ENCODE measurements around the gene TSKU. TPM values are rescaled to one million over a fixed set of nuclear protein-coding genes. Genes with fewer than 3 reads are reported as not detected.

TSKU gene
- total RNA-seq, 2 experiments from 2014 or later = 2.5 TPM

- no peaks in the 10 kb centered on the region for H3K36me3 Mint-ChIP-seq (ENCODE audit: low read depth)
- POLR2A ChIA-PET = no interaction called here
These were observed 53.6 kb downstream of the TSKU start for GRCh38 chr11:76836613-76837291.

GRCh38 chr11:76837696-76838677 is 54.8 kb downstream of the TSKU start:
- ChIA-PET POLR2A (no interaction called here), CTCF (no interaction called here)
- no peaks in the 10 kb centered on the region for H3K9me3 Mint-ChIP-seq (ENCODE audit: insufficient read depth)
- H3K4me1 Mint-ChIP-seq (ENCODE audit: low read depth) = no peaks in the 10 kb centered on the region
- H3K27me3 Mint-ChIP-seq (ENCODE audit: low read depth) = peaks cover 24% of the 10 kb centered on the region
- no peak for DNase-seq
- no peak for ATAC-seq
- H3K36me3 Mint-ChIP-seq (ENCODE audit: low read depth) = no peaks in the 10 kb centered on the region
- H3K27ac Mint-ChIP-seq = no peak overlapping the region
- H3K4me3 Mint-ChIP-seq = no peak overlapping the region

More at GRCh38 chr11:76836613-76837291, 53.6 kb downstream of the TSKU start:
- ATAC-seq (no peak), DNase-seq (no peak)
- Mint-ChIP-seq H3K4me3 (no peak overlapping the region), H3K27ac (no peak overlapping the region), H3K4me1 (ENCODE audit: low read depth) (no peaks in the 10 kb centered on the region), H3K27me3 (ENCODE audit: low read depth) (peaks cover 18% of the 10 kb centered on the region), H3K9me3 (ENCODE audit: insufficient read depth) (no peaks in the 10 kb centered on the region)
- CTCF ChIA-PET = interaction anchor here (1.3 kb wide), 1 partner anchor 27 kb away, joined by 4 read pairs; no protein-coding TSS in a partner anchor

DNA sequence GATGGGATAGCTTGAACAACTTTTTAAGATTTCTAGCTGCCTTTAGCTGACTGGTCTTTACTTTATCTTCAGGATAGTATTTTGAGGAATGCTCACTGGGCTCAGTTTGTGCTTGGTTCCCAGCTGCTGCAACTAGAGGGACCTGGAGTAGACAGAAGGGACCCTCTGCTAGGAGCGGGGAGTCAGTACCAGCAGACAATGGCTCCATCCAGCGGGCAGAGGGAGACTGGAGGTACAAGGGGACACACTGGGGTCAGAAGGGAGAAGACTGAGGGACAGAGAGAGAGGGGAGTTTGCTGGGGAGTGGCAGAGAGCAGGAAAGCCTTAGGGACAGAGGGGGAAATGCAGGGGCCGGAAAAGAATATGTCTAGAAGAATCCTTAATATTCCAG is 55.5 kb downstream of the TSKU start:
- Mint-ChIP-seq H3K36me3 (ENCODE audit: low read depth) (no peaks in the 10 kb centered on the region), H3K4me1 (ENCODE audit: low read depth) (no peaks in the 10 kb centered on the region), H3K27ac (no peak overlapping the region), H3K27me3 (ENCODE audit: low read depth) (peaks cover 25% of the 10 kb centered on the region), H3K4me3 (no peak overlapping the region), H3K9me3 (ENCODE audit: insufficient read depth) (no peaks in the 10 kb centered on the region)
- ChIA-PET CTCF (no interaction called here), POLR2A (no interaction called here)
- DNase-seq (no peak), ATAC-seq (no peak)

GRCh38 chr11:76839311-76839710 is 56.2 kb downstream of the TSKU start:
- no peak overlapping the region for H3K27ac Mint-ChIP-seq
- no peak for ATAC-seq
- ChIA-PET CTCF (no interaction called here), POLR2A (no interaction called here)
- H3K27me3 Mint-ChIP-seq (ENCODE audit: low read depth) = peaks cover 27% of the 10 kb centered on the region
- no peak overlapping the region for H3K4me3 Mint-ChIP-seq
- no peak for DNase-seq
- H3K36me3 Mint-ChIP-seq (ENCODE audit: low read depth) = no peaks in the 10 kb centered on the region
- H3K9me3 Mint-ChIP-seq (ENCODE audit: insufficient read depth) = no peaks in the 10 kb centered on the region
- no peaks in the 10 kb centered on the region for H3K4me1 Mint-ChIP-seq (ENCODE audit: low read depth)

DNA sequence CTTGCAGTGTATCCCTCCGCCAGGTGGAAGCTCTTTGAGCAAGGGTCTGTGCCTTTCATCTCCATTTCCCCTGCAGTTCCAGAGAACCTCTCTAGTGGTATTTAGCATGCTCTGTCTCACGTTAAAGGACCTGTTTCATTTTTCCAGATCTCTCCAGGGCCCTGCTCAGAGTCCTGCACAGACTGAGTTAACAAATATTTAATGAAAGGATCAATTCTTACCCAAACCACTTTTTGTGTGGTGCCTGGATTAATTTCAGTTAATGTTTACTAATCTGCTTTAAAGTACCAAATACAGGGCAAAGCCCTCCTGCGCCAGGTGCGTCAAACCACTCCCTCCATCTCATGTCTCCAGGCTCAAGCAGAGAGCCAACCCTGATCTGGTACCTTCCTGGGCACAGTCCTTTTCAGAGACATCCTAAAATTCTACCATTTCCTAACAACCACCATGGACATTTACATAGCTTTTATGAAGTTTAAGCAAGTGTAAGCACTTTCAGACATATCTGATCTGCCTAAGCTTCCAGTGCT is 58.8 kb downstream of the TSKU start:
- H3K36me3 Mint-ChIP-seq (ENCODE audit: low read depth) = no peaks in the 10 kb centered on the region
- H3K27ac Mint-ChIP-seq = no peak overlapping the region
- no peaks in the 10 kb centered on the region for H3K9me3 Mint-ChIP-seq (ENCODE audit: insufficient read depth)
- no peak overlapping the region for H3K4me3 Mint-ChIP-seq
- DNase-seq (no peak), ATAC-seq (no peak)
- peaks cover 33% of the 10 kb centered on the region for H3K27me3 Mint-ChIP-seq (ENCODE audit: low read depth)
- POLR2A ChIA-PET = no interaction called here
- no peaks in the 10 kb centered on the region for H3K4me1 Mint-ChIP-seq (ENCODE audit: low read depth)
- CTCF ChIA-PET = no interaction called here

GRCh38 chr11:76843907-76844306 is 60.8 kb downstream of the TSKU start:
- no peak for ATAC-seq
- no peaks in the 10 kb centered on the region for H3K36me3 Mint-ChIP-seq (ENCODE audit: low read depth)
- ChIA-PET CTCF (no interaction called here), POLR2A (no interaction called here)
- peaks cover 35% of the 10 kb centered on the region for H3K27me3 Mint-ChIP-seq (ENCODE audit: low read depth)
- no peak overlapping the region for H3K4me3 Mint-ChIP-seq
- H3K4me1 Mint-ChIP-seq (ENCODE audit: low read depth) = no peaks in the 10 kb centered on the region
- DNase-seq = no peak
- no peak overlapping the region for H3K27ac Mint-ChIP-seq
- no peaks in the 10 kb centered on the region for H3K9me3 Mint-ChIP-seq (ENCODE audit: insufficient read depth)

DNA sequence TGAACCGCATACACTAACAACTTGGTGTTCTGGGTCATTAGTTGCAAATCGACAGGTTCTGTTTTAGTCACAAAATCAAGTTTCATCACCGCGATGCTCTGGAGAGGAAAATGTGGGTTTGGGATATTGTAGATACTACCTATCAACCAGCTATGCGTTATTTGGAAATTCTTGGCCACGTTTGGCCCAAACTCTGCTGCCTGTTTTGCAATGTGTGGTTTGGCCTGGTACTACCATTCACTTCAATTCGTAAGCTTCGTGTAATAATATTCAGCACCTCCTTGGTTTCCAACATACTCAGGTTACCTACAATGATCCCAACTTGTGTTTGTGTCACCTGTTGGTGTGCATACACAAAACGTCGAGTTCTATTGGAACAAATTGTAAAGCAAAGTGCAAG is 61.4 kb downstream of the TSKU start:
- DNase-seq (no peak), ATAC-seq (no peak)
- Mint-ChIP-seq H3K9me3 (ENCODE audit: insufficient read depth) (no peaks in the 10 kb centered on the region), H3K4me3 (no peak overlapping the region), H3K27ac (no peak overlapping the region), H3K4me1 (ENCODE audit: low read depth) (no peaks in the 10 kb centered on the region), H3K27me3 (ENCODE audit: low read depth) (peaks cover 34% of the 10 kb centered on the region), H3K36me3 (ENCODE audit: low read depth) (no peaks in the 10 kb centered on the region)
- ChIA-PET POLR2A (no interaction called here), CTCF (no interaction called here)

GRCh38 chr11:76845069-76845468 is 61.9 kb downstream of the TSKU start:
- no peak overlapping the region for H3K27ac Mint-ChIP-seq
- ChIA-PET POLR2A (no interaction called here), CTCF (no interaction called here)
- no peak for DNase-seq
- H3K4me1 Mint-ChIP-seq (ENCODE audit: low read depth) = no peaks in the 10 kb centered on the region
- no peaks in the 10 kb centered on the region for H3K36me3 Mint-ChIP-seq (ENCODE audit: low read depth)
- peaks cover 30% of the 10 kb centered on the region for H3K27me3 Mint-ChIP-seq (ENCODE audit: low read depth)
- ATAC-seq = no peak
- no peak overlapping the region for H3K4me3 Mint-ChIP-seq
- no peaks in the 10 kb centered on the region for H3K9me3 Mint-ChIP-seq (ENCODE audit: insufficient read depth)

- POLR2A ChIA-PET = no interaction called here
- no peak overlapping the region for H3K4me3 Mint-ChIP-seq
- ATAC-seq (no peak), DNase-seq (no peak)
- H3K36me3 Mint-ChIP-seq (ENCODE audit: low read depth) = no peaks in the 10 kb centered on the region
- H3K27me3 Mint-ChIP-seq (ENCODE audit: low read depth) = peaks cover 26% of the 10 kb centered on the region
- CTCF ChIA-PET = interaction anchor here (1.4 kb wide), 1 partner anchor 73 kb away, joined by 4 read pairs; no protein-coding TSS in a partner anchor
- no peak overlapping the region for H3K27ac Mint-ChIP-seq
- H3K9me3 Mint-ChIP-seq (ENCODE audit: insufficient read depth) = no peaks in the 10 kb centered on the region
- H3K4me1 Mint-ChIP-seq (ENCODE audit: low read depth) = no peaks in the 10 kb centered on the region
These were observed 63.3 kb downstream of the TSKU start for GRCh38 chr11:76846441-76846840.

Other genes with a start within 250 kb of the TSKU start
- gene LRRC32, start 112.6 kb upstream of the TSKU start, total RNA-seq = under 1 TPM; 0.23 to 0.32 TPM
- 10 to 100 TPM in 1 of 2 experiments, 1 to 10 TPM in 1; 9.4 to 13.8 TPM for gene ACER3, start 77.6 kb downstream of the TSKU start, total RNA-seq

All from activated CD8-positive, alpha-beta T cell treated with anti-CD3 and anti-CD28 coated beads, Interleukin-2, amount 10 ng/mL, durations not matched to agents 7 days and 5 days (primary cell).